ENCODE measurements around the gene SUV39H1. TPM values are rescaled to one million over a fixed set of nuclear protein-coding genes. Genes with fewer than 3 reads are reported as not detected.

The SUV39H1 gene
- total and polyA plus RNA-seq, 2 of the 8 experiments (the other 6 are each of a cell fraction or from before 2014, with no cell fraction given): 14.8 to 27.8 TPM

- Histone ChIP-seq H4K5ac (ENCODE audit: insufficient read length, low read depth, low read length) (no peak overlapping the region), H3K27ac (ENCODE audit: low read depth, low read length) (peak overlapping the region; percentile 23; the same call in 1 of the 2 replicates)
- CTCF ChIA-PET (ENCODE audit: partially characterized antibody): no interaction called here
- TF ChIP-seq SRF (IDR thresholded peaks at IDR 0.05; ENCODE audit: low read depth, low read length) (no peak), TEAD4 (IDR thresholded peaks at IDR 0.05; ENCODE audit: low read depth, low read length) (no peak), POLR2AphosphoS5 (IDR thresholded peaks at IDR 0.05; ENCODE audit: low read depth, low read length) (no peak), NRF1 (IDR thresholded peaks at IDR 0.05; ENCODE audit: low read depth, low read length) (no peak), KDM4A (IDR thresholded peaks at IDR 0.05; ENCODE audit: low read depth, low read length, severe bottlenecking) (peak; percentile 44), RAD21 (IDR thresholded peaks at IDR 0.05 in 1 of 2, conservative IDR thresholded peaks at IDR 0.05 in 1 of 2; ENCODE audit: low read depth in 2 of 2, low read length in 2 of 2) (no peak), JUN (IDR thresholded peaks at IDR 0.05; ENCODE audit: low read depth, low read length) (no peak), PHF8 (conservative IDR thresholded peaks at IDR 0.05; ENCODE audit: low read depth, low read length) (0 out of 2 replicates have a peak, but pooled peaks have one; percentile 6), ASH2L (IDR thresholded peaks at IDR 0.05; ENCODE audit: low read length) (no peak), EGR1 (IDR thresholded peaks at IDR 0.05; ENCODE audit: borderline replicate concordance, low read depth, low read length) (no peak)
Measured at GRCh38 chrX:48676893-48677270, 19.7 kb upstream of the SUV39H1 start.

More at GRCh38 chrX:48676893-48677270, 19.7 kb upstream of the SUV39H1 start:
- H3K9me3 ChIP-seq (ENCODE audit: insufficient read depth in 2 of 2, low read depth in 1 of 2, low read length in 1 of 2): no peaks in the 10 kb centered on the region
- no peak overlapping the region for H2BK15ac ChIP-seq (ENCODE audit: low read length)
- peak overlapping the region in 2 of 4 experiments; percentile 58 to 69; a peak in 4 of 7 replicates for H3K9ac ChIP-seq (replicated peaks in 1 of 4; ENCODE audit: extremely low read depth in 1 of 4, low read depth in 3 of 4, low read length in 3 of 4)
- H3K36me3 ChIP-seq (ENCODE audit: control insufficient read depth in 2 of 4, insufficient read depth in 4 of 4, low read length in 3 of 4): no peaks in the 10 kb centered on the region
- peaks cover 0 to 3% (median 0%) of the 10 kb centered on the region in 4 experiments; a peak in 1 of 7 replicates for H3K4me1 ChIP-seq (replicated peaks in 1 of 4; ENCODE audit: control insufficient read depth in 3 of 4, insufficient read depth in 4 of 4, low read length in 3 of 4)
- no peak overlapping the region for H3K4ac ChIP-seq (replicated peaks; ENCODE audit: insufficient read length, low read depth, low read length)
- H4K20me1 ChIP-seq (replicated peaks in 1 of 2; ENCODE audit: control insufficient read depth in 1 of 2, insufficient read depth in 2 of 2, low read length in 2 of 2): no peaks in the 10 kb centered on the region
- H3K27me3 ChIP-seq (replicated peaks in 1 of 4; ENCODE audit: control insufficient read depth in 3 of 4, extremely low read depth in 1 of 4, insufficient read depth in 3 of 4, low read length in 3 of 4): no peaks in the 10 kb centered on the region
- no peak overlapping the region for H3K14ac ChIP-seq (ENCODE audit: insufficient read length)
- no peak overlapping the region for H2BK5ac ChIP-seq (ENCODE audit: low read depth, low read length)
- no peak overlapping the region for H2BK20ac ChIP-seq (ENCODE audit: low read length)
- WGBS, 2 experiments (ENCODE audit: extremely low coverage in 1 of 2, insufficient coverage in 1 of 2, insufficient read length in 1 of 2, insufficient replicate concordance in 2 of 2, low coverage in 1 of 2, low lambda C conversion rate in 2 of 2, missing lambda C conversion rate in 1 of 2): 0% methylated on average over 1 of the region's 9 CpGs; no CpG with 5 or more reads in 1 of the 2 experiments
- H4K8ac ChIP-seq (ENCODE audit: extremely low read depth, insufficient read depth, low read length): no peak overlapping the region; the same call in 1 of the 2 replicates
- peak overlapping the region; percentile 64 to 88 (median 75) for H3K4me3 ChIP-seq (ENCODE audit: extremely low read depth in 1 of 4, insufficient read depth in 2 of 4, low read depth in 3 of 4, low read length in 4 of 4)
- no peaks in the 10 kb centered on the region for H3K79me1 ChIP-seq (ENCODE audit: low read depth, low read length)
- peak overlapping the region; percentile 60; the same call in 1 of the 2 replicates for H3K18ac ChIP-seq (ENCODE audit: extremely low read depth, low read length)
- H2AK5ac ChIP-seq (ENCODE audit: low read depth, low read length): no peak overlapping the region
- H2AFZ ChIP-seq (ENCODE audit: low read length): no peak overlapping the region
- peak overlapping the region; percentile 57 to 73 for H3K4me2 ChIP-seq (ENCODE audit: insufficient read depth in 1 of 2, low read depth in 2 of 2, low read length in 2 of 2)
- H3K56ac ChIP-seq (replicated peaks; ENCODE audit: insufficient read length, low read depth, low read length): no peak overlapping the region
- DNase-seq (ENCODE audit: low read depth in 1 of 2, low spot score in 2 of 2) (no peak), FAIRE-seq (no peak)
- no peaks in the 10 kb centered on the region for H3K79me2 ChIP-seq (ENCODE audit: control insufficient read depth in 1 of 2, insufficient read depth in 2 of 2, low read length in 2 of 2)
- peaks cover 2% of the 10 kb centered on the region; the same call in 1 of the 2 replicates for H3K23me2 ChIP-seq (ENCODE audit: low read depth, low read length)
- H2BK120ac ChIP-seq (replicated peaks; ENCODE audit: low read depth, low read length): no peak overlapping the region
- H2BK12ac ChIP-seq (ENCODE audit: low read depth, low read length): no peak overlapping the region
- POLR2A ChIA-PET (ENCODE audit: partially characterized antibody): interaction anchor here (0.6 to 2.3 kb wide), 3 partner anchors 12 to 275 kb away, joined by 3 to 16 read pairs (median 3); partner anchors contain the start of gene SUV39H1
- H3K23ac ChIP-seq (ENCODE audit: insufficient read length): no peak overlapping the region
- peak overlapping the region; percentile 54 for H4K91ac ChIP-seq (replicated peaks; ENCODE audit: insufficient read length, low read length)
